HUES64 (cell line): ENCODE data around the gene NPL.

ENCODE experiments used
- H3K27ac ChIP-seq: 2 replicates; pipeline ENCODE4 v1.7.0; 2013; ENCODE audit warnings: low read depth, low read length, inconsistent platforms
- H3K27me3 ChIP-seq: 2 replicates; pipeline ENCODE4 v1.6.1; 2013; ENCODE audit warnings: mild to moderate bottlenecking, low read length; ENCODE audit not compliant: insufficient read depth
- H3K36me3 ChIP-seq: 2 replicates; pipeline ENCODE4 v1.6.1; 2013; ENCODE audit warnings: mild to moderate bottlenecking, low read length; ENCODE audit not compliant: insufficient read depth
- H3K4me1 ChIP-seq: 2 replicates; pipeline ENCODE4 v1.6.1; 2013; ENCODE audit warnings: mild to moderate bottlenecking, low read length, moderate library complexity; ENCODE audit not compliant: insufficient read depth
- H3K4me3 ChIP-seq: 2 replicates; pipeline ENCODE4 v1.5.1; 2013; ENCODE audit warnings: mild to moderate bottlenecking, low read length, moderate library complexity
- H3K9ac ChIP-seq: 2 replicates; pipeline ENCODE4 v1.6.1; 2013; ENCODE audit warnings: mild to moderate bottlenecking, low read depth, low read length
- H3K9me3 ChIP-seq: 2 replicates; pipeline ENCODE4 v1.6.1; 2013; ENCODE audit warnings: low read depth, low read length; ENCODE audit not compliant: insufficient read depth
- WGBS: fragments of 150-250, 120-280 bp; methylation state at CpG from one replicate; pipeline ENCODE4 v1.1.7; 2013; ENCODE audit warnings: missing lambda C conversion rate; 5-methylcytosine and 5-hydroxymethylcytosine counted together

NPL gene

GRCh38 chr1:182781841-182782586 is 7.6 kb upstream of the NPL start:
- H3K27ac ChIP-seq: no peak overlapping the region
- no peak overlapping the region for H3K4me3 ChIP-seq
- H3K36me3 ChIP-seq: no peaks in the 10 kb centered on the region
- H3K27me3 ChIP-seq: peaks cover 3% of the 10 kb centered on the region; the same call in 1 of the 2 replicates
- peaks cover 8% of the 10 kb centered on the region for H3K4me1 ChIP-seq
- H3K9ac ChIP-seq: no peak overlapping the region
- H3K9me3 ChIP-seq: no peaks in the 10 kb centered on the region
- WGBS: 53% methylated on average over 6 of the region's 6 CpGs

GRCh38 chr1:182782587-182782913 is 7.0 kb upstream of the NPL start:
- Histone ChIP-seq H3K4me3 (no peak overlapping the region), H3K27me3 (peaks cover 8% of the 10 kb centered on the region), H3K27ac (no peak overlapping the region)

GRCh38 chr1:182783068-182783467 is 6.5 kb upstream of the NPL start:
- no peaks in the 10 kb centered on the region for H3K36me3 ChIP-seq
- H3K27me3 ChIP-seq: peaks cover 13% of the 10 kb centered on the region
- peaks cover 8% of the 10 kb centered on the region for H3K4me1 ChIP-seq
- H3K9ac ChIP-seq: no peak overlapping the region
- H3K27ac ChIP-seq: no peak overlapping the region
- no peak overlapping the region for H3K4me3 ChIP-seq
- WGBS: 70% methylated on average over 2 of the region's 2 CpGs
- H3K9me3 ChIP-seq: no peaks in the 10 kb centered on the region

More at GRCh38 chr1:182782587-182782913, 7.0 kb upstream of the NPL start:
- peaks cover 8% of the 10 kb centered on the region for H3K4me1 ChIP-seq
- H3K36me3 ChIP-seq: no peaks in the 10 kb centered on the region
- H3K9me3 ChIP-seq: no peaks in the 10 kb centered on the region
- no peak overlapping the region for H3K9ac ChIP-seq

- H3K36me3 ChIP-seq: no peaks in the 10 kb centered on the region
- no peaks in the 10 kb centered on the region for H3K9me3 ChIP-seq
- peaks cover 8% of the 10 kb centered on the region for H3K4me1 ChIP-seq
- H3K27me3 ChIP-seq: peaks cover 29% of the 10 kb centered on the region
- H3K27ac ChIP-seq: no peak overlapping the region
- no peak overlapping the region for H3K9ac ChIP-seq
- H3K4me3 ChIP-seq: no peak overlapping the region
- WGBS: 70% methylated on average over 3 of the region's 4 CpGs
Observed at GRCh38 chr1:182784556-182785171, 4.9 kb upstream of the NPL start.

- no peak overlapping the region for H3K4me3 ChIP-seq
- H3K9ac ChIP-seq: no peak overlapping the region
- no peaks in the 10 kb centered on the region for H3K36me3 ChIP-seq
- H3K27ac ChIP-seq: no peak overlapping the region
- H3K4me1 ChIP-seq: peaks cover 8% of the 10 kb centered on the region
- H3K27me3 ChIP-seq: peaks cover 34% of the 10 kb centered on the region
- WGBS: 85% methylated on average over 2 of the region's 2 CpGs
- H3K9me3 ChIP-seq: no peaks in the 10 kb centered on the region
Observed at GRCh38 chr1:182785181-182785580, 4.4 kb upstream of the NPL start.

- H3K4me1 ChIP-seq: peaks cover 8% of the 10 kb centered on the region
- no peak overlapping the region for H3K27ac ChIP-seq
- no peaks in the 10 kb centered on the region for H3K9me3 ChIP-seq
- no peak overlapping the region for H3K9ac ChIP-seq
- H3K36me3 ChIP-seq: no peaks in the 10 kb centered on the region
- 64% methylated on average over 5 of the region's 6 CpGs for WGBS
- H3K27me3 ChIP-seq: peaks cover 46% of the 10 kb centered on the region
- H3K4me3 ChIP-seq: no peak overlapping the region
Observed at GRCh38 chr1:182786223-182786994, 3.2 kb upstream of the NPL start.

GRCh38 chr1:182786995-182787324 is 2.6 kb upstream of the NPL start:
- Histone ChIP-seq H3K36me3 (no peaks in the 10 kb centered on the region), H3K9me3 (no peaks in the 10 kb centered on the region), H3K4me1 (peaks cover 3% of the 10 kb centered on the region), H3K27ac (no peak overlapping the region), H3K4me3 (no peak overlapping the region), H3K9ac (no peak overlapping the region), H3K27me3 (peaks cover 52% of the 10 kb centered on the region)
- WGBS: 60% methylated on average over 4 of the region's 4 CpGs

GRCh38 chr1:182791281-182792179 is 2.0 kb downstream of the NPL start:
- Histone ChIP-seq H3K36me3 (no peaks in the 10 kb centered on the region), H3K9me3 (no peaks in the 10 kb centered on the region), H3K27me3 (peaks cover 57% of the 10 kb centered on the region), H3K9ac (no peak overlapping the region), H3K4me3 (no peak overlapping the region), H3K4me1 (no peaks in the 10 kb centered on the region; the same call in 1 of the 2 replicates), H3K27ac (no peak overlapping the region)
- 73% methylated on average over 6 of the region's 8 CpGs for WGBS

GRCh38 chr1:182794091-182794490 is 4.5 kb downstream of the NPL start:
- Histone ChIP-seq H3K9me3 (no peaks in the 10 kb centered on the region), H3K9ac (no peak overlapping the region), H3K27me3 (peaks cover 34% of the 10 kb centered on the region), H3K36me3 (no peaks in the 10 kb centered on the region), H3K27ac (no peak overlapping the region), H3K4me3 (no peak overlapping the region), H3K4me1 (no peaks in the 10 kb centered on the region; the same call in 1 of the 2 replicates)
- WGBS: 88% methylated on average over 2 of the region's 2 CpGs

GRCh38 chr1:182794676-182795201 is 5.2 kb downstream of the NPL start:
- H3K9ac ChIP-seq: no peak overlapping the region
- H3K27me3 ChIP-seq: peaks cover 27% of the 10 kb centered on the region
- no peaks in the 10 kb centered on the region for H3K9me3 ChIP-seq
- WGBS: 90% methylated on average over 3 of the region's 3 CpGs
- H3K27ac ChIP-seq: no peak overlapping the region
- no peaks in the 10 kb centered on the region for H3K36me3 ChIP-seq
- no peaks in the 10 kb centered on the region; the same call in 1 of the 2 replicates for H3K4me1 ChIP-seq
- no peak overlapping the region for H3K4me3 ChIP-seq
